ENCODE data around the gene CACNB4. TPM values are rescaled to one million over a fixed set of nuclear protein-coding genes. Genes with fewer than 3 reads are reported as not detected.
"Not testable (repeated sequence)": the region's sequence is repeated elsewhere in the genome, so short reads cannot be mapped to it uniquely, and the experiment has no call there.

CACNB4 gene
- total RNA-seq, 2 experiments from 2014 or later: 0.06 to 0.76 TPM

DNA sequence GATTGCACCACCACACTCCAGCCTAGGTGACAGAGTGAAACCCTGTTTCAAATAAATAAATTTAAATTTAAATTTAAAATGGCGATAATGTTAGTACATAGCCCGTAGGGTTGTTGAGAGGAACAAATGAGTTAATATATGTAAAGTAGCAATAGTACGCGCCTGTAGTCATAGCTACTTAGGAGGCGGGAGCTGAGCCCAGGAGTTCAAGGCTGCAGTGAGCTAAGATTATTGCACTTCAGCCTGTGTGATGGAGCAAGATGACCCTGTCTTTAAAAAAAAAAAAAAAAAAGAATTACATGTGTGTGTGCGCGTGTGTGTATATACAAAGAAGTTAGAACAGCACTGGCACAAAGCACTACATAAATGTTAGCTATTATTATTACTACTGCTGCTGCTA is 153.2 kb downstream of the CACNB4 start:
- POLR2A ChIA-PET: interaction anchor here (0.6 kb wide), 1 partner anchor 61 kb away, joined by 3 read pairs; no protein-coding TSS in a partner anchor

DNA sequence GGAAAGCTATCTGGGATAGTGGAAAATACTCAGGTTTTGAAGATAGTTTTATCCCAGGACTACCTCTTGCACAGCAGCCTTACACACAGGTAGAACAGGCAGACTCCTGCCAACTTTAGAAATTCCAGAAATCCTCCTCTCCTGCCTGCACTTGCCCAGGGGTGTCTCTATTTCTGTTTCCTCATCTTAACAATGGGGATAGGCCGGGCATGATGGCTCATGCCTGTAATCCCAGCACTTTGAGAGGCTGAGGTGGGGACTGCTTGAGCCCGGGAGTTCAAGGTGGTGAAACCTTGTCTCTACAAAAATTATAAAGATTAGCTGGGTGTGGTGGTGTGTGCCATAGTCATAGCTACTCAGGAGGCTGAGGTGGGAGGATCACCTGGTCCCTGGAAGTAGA is 153.7 kb downstream of the CACNB4 start:
- H3K9me3 ChIP-seq (ENCODE audit: low read length): no peaks in the 10 kb centered on the region
- H3K27ac ChIP-seq (ENCODE audit: low read depth, low read length, poor library complexity, severe bottlenecking): no peak overlapping the region
- BruUV-seq (replicated peaks): no TSS peak
- no peak overlapping the region for H3K4me3 ChIP-seq (ENCODE audit: low read depth, low read length, poor library complexity, severe bottlenecking)
- no peaks in the 10 kb centered on the region for H4K20me1 ChIP-seq (ENCODE audit: insufficient read depth, low read length)
- POLR2A ChIA-PET: interaction anchor here (0.6 kb wide), 1 partner anchor 61 kb away, joined by 3 read pairs; no protein-coding TSS in a partner anchor
- no peaks in the 10 kb centered on the region for H3K36me3 ChIP-seq (ENCODE audit: insufficient read depth, low read length)
- intact Hi-C loops (cut with micrococcal nuclease; ENCODE audit: unreplicated experiment): no loop called here
- no peak for DNase-seq (ENCODE audit: low spot score)
- H2AFZ ChIP-seq (ENCODE audit: low read length): no peak overlapping the region
- H3K9me2 ChIP-seq (ENCODE audit: insufficient read depth, low read length): no peaks in the 10 kb centered on the region
- H3K79me2 ChIP-seq (ENCODE audit: insufficient read depth, low read depth, low read length): no peaks in the 10 kb centered on the region
- CTCF ChIA-PET (ENCODE audit: unreplicated experiment): interaction anchor here (0.5 kb wide), 1 partner anchor 260 kb away, joined by 3 read pairs; no protein-coding TSS in a partner anchor
- no peaks in the 10 kb centered on the region for H3K4me1 ChIP-seq (ENCODE audit: insufficient read depth, low read length, poor library complexity, severe bottlenecking)
- TF ChIP-seq, protein P1, sequence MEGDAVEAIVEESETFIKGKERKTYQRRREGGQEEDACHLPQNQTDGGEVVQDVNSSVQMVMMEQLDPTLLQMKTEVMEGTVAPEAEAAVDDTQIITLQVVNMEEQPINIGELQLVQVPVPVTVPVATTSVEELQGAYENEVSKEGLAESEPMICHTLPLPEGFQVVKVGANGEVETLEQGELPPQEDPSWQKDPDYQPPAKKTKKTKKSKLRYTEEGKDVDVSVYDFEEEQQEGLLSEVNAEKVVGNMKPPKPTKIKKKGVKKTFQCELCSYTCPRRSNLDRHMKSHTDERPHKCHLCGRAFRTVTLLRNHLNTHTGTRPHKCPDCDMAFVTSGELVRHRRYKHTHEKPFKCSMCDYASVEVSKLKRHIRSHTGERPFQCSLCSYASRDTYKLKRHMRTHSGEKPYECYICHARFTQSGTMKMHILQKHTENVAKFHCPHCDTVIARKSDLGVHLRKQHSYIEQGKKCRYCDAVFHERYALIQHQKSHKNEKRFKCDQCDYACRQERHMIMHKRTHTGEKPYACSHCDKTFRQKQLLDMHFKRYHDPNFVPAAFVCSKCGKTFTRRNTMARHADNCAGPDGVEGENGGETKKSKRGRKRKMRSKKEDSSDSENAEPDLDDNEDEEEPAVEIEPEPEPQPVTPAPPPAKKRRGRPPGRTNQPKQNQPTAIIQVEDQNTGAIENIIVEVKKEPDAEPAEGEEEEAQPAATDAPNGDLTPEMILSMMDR (conservative IDR thresholded peaks at IDR 0.05; ENCODE audit: low read length): no peak
- no peak for TF ChIP-seq EZH2phosphoT487 (IDR thresholded peaks at IDR 0.05; ENCODE audit: borderline replicate concordance, low read depth, low read length)
- H3K4me2 ChIP-seq (ENCODE audit: low read length): no peak overlapping the region

More for the DNA sequence above, 153.2 kb downstream of the CACNB4 start:
- DNase-seq (ENCODE audit: low spot score): no peak
- H3K4me2 ChIP-seq (ENCODE audit: low read length): no peak overlapping the region
- BruUV-seq (replicated peaks): no TSS peak
- H3K9me2 ChIP-seq (ENCODE audit: insufficient read depth, low read length): no peaks in the 10 kb centered on the region
- CTCF ChIA-PET (ENCODE audit: unreplicated experiment): no interaction called here
- H3K79me2 ChIP-seq (ENCODE audit: insufficient read depth, low read depth, low read length): no peaks in the 10 kb centered on the region
- no peak overlapping the region for H3K4me3 ChIP-seq (ENCODE audit: low read depth, low read length, poor library complexity, severe bottlenecking)
- no peak overlapping the region for H3K27ac ChIP-seq (ENCODE audit: low read depth, low read length, poor library complexity, severe bottlenecking)
- no peak overlapping the region for H2AFZ ChIP-seq (ENCODE audit: low read length)
- H3K4me1 ChIP-seq (ENCODE audit: insufficient read depth, low read length, poor library complexity, severe bottlenecking): no peaks in the 10 kb centered on the region
- H4K20me1 ChIP-seq (ENCODE audit: insufficient read depth, low read length): no peaks in the 10 kb centered on the region
- TF ChIP-seq EZH2phosphoT487 (IDR thresholded peaks at IDR 0.05; ENCODE audit: borderline replicate concordance, low read depth, low read length): no peak
- TF ChIP-seq, protein P1 (conservative IDR thresholded peaks at IDR 0.05; ENCODE audit: low read length): no peak
- no peaks in the 10 kb centered on the region for H3K9me3 ChIP-seq (ENCODE audit: low read length)
- intact Hi-C loops (cut with micrococcal nuclease; ENCODE audit: unreplicated experiment): no loop called here
- H3K36me3 ChIP-seq (ENCODE audit: insufficient read depth, low read length): no peaks in the 10 kb centered on the region

DNA sequence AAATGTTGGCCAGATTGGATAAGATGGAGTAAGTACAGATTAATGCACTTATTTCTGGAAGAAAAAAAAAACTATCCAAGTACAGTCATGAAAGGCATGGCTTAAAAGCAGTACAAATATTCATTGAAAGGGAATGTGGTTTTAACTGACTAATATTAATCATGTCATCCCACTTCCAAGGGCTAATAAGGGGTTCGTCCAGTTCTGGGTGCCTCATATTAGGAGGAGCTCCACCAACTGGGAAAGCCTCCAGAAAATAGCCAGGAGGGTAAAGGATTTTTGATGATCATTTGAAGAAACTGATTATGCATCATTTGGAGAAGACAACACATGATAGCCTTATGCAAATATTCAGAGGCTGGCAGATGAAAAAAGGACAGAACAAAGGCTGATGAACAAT is 155.4 kb downstream of the CACNB4 start:
- Histone ChIP-seq H3K79me2 (ENCODE audit: insufficient read depth, low read depth, low read length) (no peaks in the 10 kb centered on the region), H2AFZ (ENCODE audit: low read length) (no peak overlapping the region), H3K9me3 (ENCODE audit: low read length) (no peaks in the 10 kb centered on the region), H3K4me3 (ENCODE audit: low read depth, low read length, poor library complexity, severe bottlenecking) (no peak overlapping the region), H3K9me2 (ENCODE audit: insufficient read depth, low read length) (no peaks in the 10 kb centered on the region), H3K36me3 (ENCODE audit: insufficient read depth, low read length) (no peaks in the 10 kb centered on the region), H3K27ac (ENCODE audit: low read depth, low read length, poor library complexity, severe bottlenecking) (no peak overlapping the region), H4K20me1 (ENCODE audit: insufficient read depth, low read length) (no peaks in the 10 kb centered on the region), H3K4me1 (ENCODE audit: insufficient read depth, low read length, poor library complexity, severe bottlenecking) (no peaks in the 10 kb centered on the region), H3K4me2 (ENCODE audit: low read length) (no peak overlapping the region)
- POLR2A ChIA-PET: interaction anchor here (0.7 kb wide), 1 partner anchor 165 kb away, joined by 3 read pairs; no protein-coding TSS in a partner anchor
- TF ChIP-seq EZH2phosphoT487 (IDR thresholded peaks at IDR 0.05; ENCODE audit: borderline replicate concordance, low read depth, low read length): no peak
- intact Hi-C loops (cut with micrococcal nuclease; ENCODE audit: unreplicated experiment): no loop called here
- no peak for DNase-seq (ENCODE audit: low spot score)
- CTCF ChIA-PET (ENCODE audit: unreplicated experiment): no interaction called here
- BruUV-seq (replicated peaks): no TSS peak

GRCh38 chr2:151942540-151943205 is 156.2 kb downstream of the CACNB4 start:
- H3K9me3 ChIP-seq (ENCODE audit: low read length); H3K4me1 ChIP-seq (ENCODE audit: insufficient read depth, low read length, poor library complexity, severe bottlenecking); H3K4me3 ChIP-seq (ENCODE audit: low read depth, low read length, poor library complexity, severe bottlenecking); H3K79me2 ChIP-seq (ENCODE audit: insufficient read depth, low read depth, low read length); H3K36me3 ChIP-seq (ENCODE audit: insufficient read depth, low read length); H3K27ac ChIP-seq (ENCODE audit: low read depth, low read length, poor library complexity, severe bottlenecking); H4K20me1 ChIP-seq (ENCODE audit: insufficient read depth, low read length); H3K9me2 ChIP-seq (ENCODE audit: insufficient read depth, low read length); H3K4me2 ChIP-seq (ENCODE audit: low read length); POLR2A ChIA-PET; BruUV-seq (replicated peaks); intact Hi-C loops (cut with micrococcal nuclease; ENCODE audit: unreplicated experiment); CTCF ChIA-PET (ENCODE audit: unreplicated experiment); H2AFZ ChIP-seq (ENCODE audit: low read length): not testable (repeated sequence)
- DNase-seq (ENCODE audit: low spot score): peak; percentile 10

Measured in OCI-LY7 (cell line).